HG03558 (cell line): ENCODE data around the gene CALN1.
"Not testable (repeated sequence)": the region's sequence is repeated elsewhere in the genome, so short reads cannot be mapped to it uniquely, and the experiment has no call there.

ENCODE experiments used
- ATAC-seq: cut with Tn5 transposase; IDR thresholded peaks from one replicate; pipeline ENCODE4 v1.9.1; 2021; ENCODE audit warnings: moderate number of reproducible peaks; ENCODE audit not compliant: unreplicated experiment; ENCODE audit errors: extremely low read depth

The CALN1 gene

GRCh38 chr7:72213081-72213480, 199.1 kb downstream of the CALN1 start:
- ATAC-seq, result no peak

GRCh38 chr7:72211175-72211574, 201.0 kb downstream of the CALN1 start:
- ATAC-seq, result no peak

GRCh38 chr7:72209006-72209405, 203.1 kb downstream of the CALN1 start:
- not testable (repeated sequence) for ATAC-seq

- ATAC-seq, result no peak
Observed at GRCh38 chr7:72196176-72196575, 216.0 kb downstream of the CALN1 start.

GRCh38 chr7:72190919-72191318, 221.2 kb downstream of the CALN1 start:
- ATAC-seq, result no peak

- no peak for ATAC-seq
Observed at GRCh38 chr7:72190146-72190545, 222.0 kb downstream of the CALN1 start.

- ATAC-seq, result no peak
Observed at GRCh38 chr7:72187179-72187578, 225.0 kb downstream of the CALN1 start.

GRCh38 chr7:72183835-72184234, 228.3 kb downstream of the CALN1 start:
- ATAC-seq, result no peak

GRCh38 chr7:72182036-72182435, 230.1 kb downstream of the CALN1 start:
- no peak for ATAC-seq

GRCh38 chr7:72176875-72177274, 235.3 kb downstream of the CALN1 start:
- no peak for ATAC-seq

GRCh38 chr7:72170475-72170874, 241.7 kb downstream of the CALN1 start:
- no peak for ATAC-seq

- no peak for ATAC-seq
Observed at GRCh38 chr7:72163271-72163670, 248.9 kb downstream of the CALN1 start.

- no peak for ATAC-seq
Observed at GRCh38 chr7:72161534-72161933, 250.6 kb downstream of the CALN1 start.

GRCh38 chr7:72159911-72160310, 252.2 kb downstream of the CALN1 start:
- no peak for ATAC-seq

- ATAC-seq, result no peak
Observed at GRCh38 chr7:72156671-72157070, 255.5 kb downstream of the CALN1 start.

GRCh38 chr7:72153132-72153512, 259.0 kb downstream of the CALN1 start:
- no peak for ATAC-seq

- ATAC-seq, result no peak
Observed at GRCh38 chr7:72152161-72153131, 259.7 kb downstream of the CALN1 start.

GRCh38 chr7:72140566-72140965, 271.6 kb downstream of the CALN1 start:
- no peak for ATAC-seq

GRCh38 chr7:72127136-72127535, 285.0 kb downstream of the CALN1 start:
- no peak for ATAC-seq

- no peak for ATAC-seq
Observed at GRCh38 chr7:72123913-72124312, 288.2 kb downstream of the CALN1 start.

- ATAC-seq, result no peak
Observed at GRCh38 chr7:72118366-72118765, 293.8 kb downstream of the CALN1 start.

GRCh38 chr7:72114129-72114528, 298.0 kb downstream of the CALN1 start:
- ATAC-seq, result no peak
